ENCODE results near the gene MLLT11. TPM values are rescaled to one million over a fixed set of nuclear protein-coding genes. Genes with fewer than 3 reads are reported as not detected.

Gene MLLT11
- polyA plus RNA-seq, 3 donors, result 0.38 to 0.93 (median 0.40) TPM

DNA sequence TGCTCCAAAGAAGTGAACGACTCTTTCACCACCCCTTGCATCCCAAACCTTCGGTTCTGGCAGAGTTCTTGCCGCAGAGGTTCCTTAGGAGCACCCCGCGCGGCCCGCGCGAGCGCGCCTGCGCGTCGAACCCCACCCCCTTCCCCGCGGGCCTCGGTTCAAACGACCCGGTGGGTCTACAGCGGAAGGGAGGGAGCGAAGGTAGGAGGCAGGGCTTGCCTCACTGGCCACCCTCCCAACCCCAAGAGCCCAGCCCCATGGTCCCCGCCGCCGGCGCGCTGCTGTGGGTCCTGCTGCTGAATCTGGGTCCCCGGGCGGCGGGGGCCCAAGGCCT, 12.6 kb upstream of the MLLT11 start, which contains the start of gene C1orf56:
TSS of gene C1orf56 (plus strand) at position 161 of the 334 bp plus-strand sequence. CDS start at position 258, 97 bp downstream.
- peak within 1 kb of the TSS; percentile 95 to 99 for H3K4me3 Mint-ChIP-seq
- H3K36me3 Mint-ChIP-seq, result peaks cover 24 to 34% of the 10 kb centered on the region in 2 donors
- H3K4me1 ChIP-seq (ENCODE audit: control insufficient read depth in 1 of 2, insufficient read depth in 2 of 2, low read length in 2 of 2), result peaks cover 26 to 37% of the 10 kb centered on the region in 2 donors
- no peak within 1 kb of the TSS for H3K27ac ChIP-seq (ENCODE audit: low read depth in 1 of 2, low read length in 2 of 2)
- peaks cover 45% of the 10 kb centered on the region for H3K4me1 Mint-ChIP-seq
- peaks cover 2 to 30% (median 27%) of the 10 kb centered on the region in 3 donors for H3K27me3 Mint-ChIP-seq (ENCODE audit: low read depth in 3 of 3)
- H3K9me3 Mint-ChIP-seq, result peaks cover 0 to 7% (median 0%) of the 10 kb centered on the region in 7 donors
- peak within 1 kb of the TSS; percentile 66 to 83 (median 70) for H3K4me3 ChIP-seq (replicated peaks in 1 of 3; ENCODE audit: low read depth in 2 of 3, low read length in 3 of 3)
- intact Hi-C loops (cut with micrococcal nuclease), result loop anchor here in 1 of 2 donors (5.0 kb wide), 1 partner anchor 35 kb away; no protein-coding TSS in a partner anchor
- peak in 1 of 3 donors; percentile 31 for DNase-seq
- H2AFZ ChIP-seq (ENCODE audit: insufficient read depth, low read depth, low read length, poor library complexity, severe bottlenecking), result peak within 1 kb of the TSS; percentile 85
- peaks cover 3 to 20% of the 10 kb centered on the region in 2 donors for H3K27me3 ChIP-seq (ENCODE audit: control insufficient read depth in 2 of 2, insufficient read depth in 2 of 2, low read length in 2 of 2)
- 1% methylated on average over 14 of the region's 29 CpGs for WGBS (ENCODE audit: insufficient coverage)
- peaks cover 17 to 19% of the 10 kb centered on the region in 2 donors for H3K36me3 ChIP-seq (replicated peaks in 1 of 2; ENCODE audit: control insufficient read depth in 1 of 2, insufficient read depth in 2 of 2, low read length in 2 of 2)
- H3K27ac Mint-ChIP-seq, result peak within 1 kb of the TSS in 6 of 7 donors; percentile 65 to 84 (median 71)
- H4K20me1 ChIP-seq (ENCODE audit: insufficient read depth, low read length), result peaks cover 39% of the 10 kb centered on the region
- no peaks in the 10 kb centered on the region for H3K9me3 ChIP-seq (replicated peaks in 1 of 2; ENCODE audit: control insufficient read depth in 1 of 2, insufficient read depth in 1 of 2, low read length in 2 of 2)
- H3K9ac ChIP-seq (ENCODE audit: insufficient read depth, low read length, poor library complexity, severe bottlenecking), result peak within 1 kb of the TSS; percentile 47
- H3K4me2 ChIP-seq (replicated peaks; ENCODE audit: extremely low read depth, low read length, poor library complexity, severe bottlenecking), result peak within 1 kb of the TSS; percentile 97
- no peaks in the 10 kb centered on the region for H3K79me2 ChIP-seq (ENCODE audit: insufficient read depth, low read length)
- TF ChIP-seq, protein P1, sequence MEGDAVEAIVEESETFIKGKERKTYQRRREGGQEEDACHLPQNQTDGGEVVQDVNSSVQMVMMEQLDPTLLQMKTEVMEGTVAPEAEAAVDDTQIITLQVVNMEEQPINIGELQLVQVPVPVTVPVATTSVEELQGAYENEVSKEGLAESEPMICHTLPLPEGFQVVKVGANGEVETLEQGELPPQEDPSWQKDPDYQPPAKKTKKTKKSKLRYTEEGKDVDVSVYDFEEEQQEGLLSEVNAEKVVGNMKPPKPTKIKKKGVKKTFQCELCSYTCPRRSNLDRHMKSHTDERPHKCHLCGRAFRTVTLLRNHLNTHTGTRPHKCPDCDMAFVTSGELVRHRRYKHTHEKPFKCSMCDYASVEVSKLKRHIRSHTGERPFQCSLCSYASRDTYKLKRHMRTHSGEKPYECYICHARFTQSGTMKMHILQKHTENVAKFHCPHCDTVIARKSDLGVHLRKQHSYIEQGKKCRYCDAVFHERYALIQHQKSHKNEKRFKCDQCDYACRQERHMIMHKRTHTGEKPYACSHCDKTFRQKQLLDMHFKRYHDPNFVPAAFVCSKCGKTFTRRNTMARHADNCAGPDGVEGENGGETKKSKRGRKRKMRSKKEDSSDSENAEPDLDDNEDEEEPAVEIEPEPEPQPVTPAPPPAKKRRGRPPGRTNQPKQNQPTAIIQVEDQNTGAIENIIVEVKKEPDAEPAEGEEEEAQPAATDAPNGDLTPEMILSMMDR (IDR thresholded peaks at IDR 0.05), result no peak

DNA sequence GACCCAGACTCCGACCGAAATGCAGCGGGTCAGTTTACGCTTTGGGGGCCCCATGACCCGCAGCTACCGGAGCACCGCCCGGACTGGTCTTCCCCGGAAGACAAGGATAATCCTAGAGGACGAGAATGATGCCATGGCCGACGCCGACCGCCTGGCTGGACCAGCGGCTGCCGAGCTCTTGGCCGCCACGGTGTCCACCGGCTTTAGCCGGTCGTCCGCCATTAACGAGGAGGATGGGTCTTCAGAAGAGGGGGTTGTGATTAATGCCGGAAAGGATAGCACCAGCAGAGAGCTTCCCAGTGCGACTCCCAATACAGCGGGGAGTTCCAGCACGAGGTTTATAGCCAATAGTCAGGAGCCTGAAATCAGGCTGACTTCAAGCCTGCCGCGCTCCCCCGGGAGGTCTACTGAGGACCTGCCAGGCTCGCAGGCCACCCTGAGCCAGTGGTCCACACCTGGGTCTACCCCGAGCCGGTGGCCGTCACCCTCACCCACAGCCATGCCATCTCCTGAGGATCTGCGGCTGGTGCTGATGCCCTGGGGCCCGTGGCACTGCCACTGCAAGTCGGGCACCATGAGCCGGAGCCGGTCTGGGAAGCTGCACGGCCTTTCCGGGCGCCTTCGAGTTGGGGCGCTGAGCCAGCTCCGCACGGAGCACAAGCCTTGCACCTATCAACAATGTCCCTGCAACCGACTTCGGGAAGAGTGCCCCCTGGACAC, 12.1 kb upstream of the MLLT11 start:
- Mint-ChIP-seq H3K27me3 (ENCODE audit: low read depth in 3 of 3) (peaks cover 2 to 30% (median 27%) of the 10 kb centered on the region in 3 donors), H3K36me3 (peaks cover 30 to 39% of the 10 kb centered on the region in 2 donors), H3K27ac (peak overlapping the region in 6 of 7 donors; percentile 65 to 84 (median 71)), H3K4me1 (peaks cover 48% of the 10 kb centered on the region), H3K9me3 (peaks cover 0 to 7% (median 0%) of the 10 kb centered on the region in 7 donors), H3K4me3 (peak overlapping the region; percentile 95 to 99)
- peak; percentile 47 to 63 (median 51) for DNase-seq
- Histone ChIP-seq H3K79me2 (ENCODE audit: insufficient read depth, low read length) (no peaks in the 10 kb centered on the region), H3K27ac (ENCODE audit: low read depth in 1 of 2, low read length in 2 of 2) (no peak overlapping the region), H3K4me3 (replicated peaks in 1 of 3; ENCODE audit: low read depth in 2 of 3, low read length in 3 of 3) (peak overlapping the region; percentile 66 to 83 (median 70)), H4K20me1 (ENCODE audit: insufficient read depth, low read length) (peaks cover 44% of the 10 kb centered on the region), H3K9ac (ENCODE audit: insufficient read depth, low read length, poor library complexity, severe bottlenecking) (peak overlapping the region; percentile 47), H3K36me3 (replicated peaks in 1 of 2; ENCODE audit: control insufficient read depth in 1 of 2, insufficient read depth in 2 of 2, low read length in 2 of 2) (peaks cover 23 to 24% of the 10 kb centered on the region in 2 donors), H3K4me2 (replicated peaks; ENCODE audit: extremely low read depth, low read length, poor library complexity, severe bottlenecking) (peak overlapping the region; percentile 97), H3K4me1 (ENCODE audit: control insufficient read depth in 1 of 2, insufficient read depth in 2 of 2, low read length in 2 of 2) (peaks cover 26 to 37% of the 10 kb centered on the region in 2 donors), H2AFZ (ENCODE audit: insufficient read depth, low read depth, low read length, poor library complexity, severe bottlenecking) (peak overlapping the region; percentile 85), H3K27me3 (ENCODE audit: control insufficient read depth in 2 of 2, insufficient read depth in 2 of 2, low read length in 2 of 2) (peaks cover 3 to 20% of the 10 kb centered on the region in 2 donors), H3K9me3 (replicated peaks in 1 of 2; ENCODE audit: control insufficient read depth in 1 of 2, insufficient read depth in 1 of 2, low read length in 2 of 2) (no peaks in the 10 kb centered on the region)
- intact Hi-C loops (cut with micrococcal nuclease), result loop anchor here in 1 of 2 donors (5.0 kb wide), 1 partner anchor 36 kb away; no protein-coding TSS in a partner anchor
- WGBS (ENCODE audit: insufficient coverage), result under 1% methylated on average over 44 of the region's 48 CpGs
- TF ChIP-seq, protein P1 (IDR thresholded peaks at IDR 0.05), result no peak

Data from CD14-positive monocyte (primary cell).